Gastrocnemius medialis (tissue), 4 donors: ENCODE results near the gene OR9Q2. TPM values are rescaled to one million over a fixed set of nuclear protein-coding genes. Genes with fewer than 3 reads are reported as not detected.

ENCODE experiments used
- ATAC-seq, 2 donors: fragments of 150-250 bp; one replicate each; pipeline ENCODE4 v1.9.1; 2016
- DNase-seq, 2 donors: peaks; one replicate each; pipeline ENCODE4 v3.0.0-alpha.2; 2019
- H3K27ac ChIP-seq, 4 donors: fragments of 200-600 bp; sonication (generic); 1 replicate in 1 of 4; 2 replicates in 3 of 4; pipeline ENCODE4 v1.5.1; 2016 to 2018; ENCODE audit warnings: mild to moderate bottlenecking in 2 of 4, moderate library complexity in 1 of 4
- H3K27me3 ChIP-seq, 3 donors: fragments of 200-600 bp; sonication (generic) in 2 of 3; 1 replicate in 1 of 3; 2 replicates in 2 of 3; pipeline versions ENCODE4 v1.5.1 to v1.6.0; 2016 to 2019; ENCODE audit warnings: mild to moderate bottlenecking in 1 of 3, moderate library complexity in 1 of 3
- H3K36me3 ChIP-seq, 2 donors: fragments of 200-600 bp; sonication (generic) in 1 of 2; one replicate each; pipeline ENCODE4 v1.5.1; 2017 to 2018
- H3K4me1 ChIP-seq, 2 donors: fragments of 200-600 bp; sonication (generic) in 1 of 2; one replicate each; pipeline ENCODE4 v1.5.1; 2016 to 2017; ENCODE audit warnings: mild to moderate bottlenecking in 2 of 2
- H3K4me3 ChIP-seq, 4 donors: fragments of 200-600 bp; sonication (generic) in 3 of 4; 1 replicate in 1 of 4; 2 replicates in 3 of 4; pipeline ENCODE4 v1.5.1; 2016 to 2019; ENCODE audit warnings: mild to moderate bottlenecking in 2 of 4
- H3K9me3 ChIP-seq, 3 donors: fragments of 200-600 bp; sonication (generic) in 2 of 3; 1 replicate in 1 of 3; 2 replicates in 2 of 3; pipeline ENCODE4 v1.5.1; 2016 to 2019
- POLR2A ChIP-seq, 2 donors: fragments of 450-650 bp; IDR thresholded peaks; one replicate each; pipeline ENCODE4 v1.6.1; 2017; ENCODE audit warnings: antibody characterized with exemption in 2 of 2, mild to moderate bottlenecking in 2 of 2, moderate library complexity in 2 of 2
- in situ Hi-C, 4 donors: fragments of 200-750 bp; cut with MboI; loops; one replicate each; pipeline versions ENCODE4 v1.15.0 to v1.8.0; 2017; ENCODE audit warnings: low sequenced_read_pairs in 4 of 4
- intact Hi-C: fragments of 100-400 bp; cut with DNase I; formaldehyde crosslinking; loops from one replicate; pipeline ENCODE4 v1.15.1; 2023; ENCODE audit warnings: low total_unique reads
- total RNA-seq, 4 donors: library from RNA; depleted of rRNA; stranded (reverse); fragments of >200 nt; gene quantifications; one replicate each; pipeline versions ENCODE4 v1.1.0 to v1.2.3, GENCODE V29; 2016
- TF ChIP-seq, protein P1 (sequence below), 5 experiments: fragments of 450-650 bp in 3 of 5; fragments of 200-600 bp in 2 of 5; sonication (generic) in 2 of 5; IDR thresholded peaks in 4 of 5; conservative IDR thresholded peaks in 1 of 5; 1 replicate in 4 of 5; 2 replicates in 1 of 5; pipeline ENCODE4 v1.5.1; 2016 to 2019; ENCODE audit warnings: antibody characterized with exemption in 5 of 5, mild to moderate bottlenecking in 3 of 5, moderate library complexity in 3 of 5

Gene OR9Q2
- total RNA-seq, 4 donors from 2014 or later, result not detected

GRCh38 chr11:58165504-58166106 is 23.3 kb upstream of the OR9Q2 start:
- DNase-seq (no peak), ATAC-seq (no peak)
- intact Hi-C loops, result no loop called here
- TF ChIP-seq, protein P1, sequence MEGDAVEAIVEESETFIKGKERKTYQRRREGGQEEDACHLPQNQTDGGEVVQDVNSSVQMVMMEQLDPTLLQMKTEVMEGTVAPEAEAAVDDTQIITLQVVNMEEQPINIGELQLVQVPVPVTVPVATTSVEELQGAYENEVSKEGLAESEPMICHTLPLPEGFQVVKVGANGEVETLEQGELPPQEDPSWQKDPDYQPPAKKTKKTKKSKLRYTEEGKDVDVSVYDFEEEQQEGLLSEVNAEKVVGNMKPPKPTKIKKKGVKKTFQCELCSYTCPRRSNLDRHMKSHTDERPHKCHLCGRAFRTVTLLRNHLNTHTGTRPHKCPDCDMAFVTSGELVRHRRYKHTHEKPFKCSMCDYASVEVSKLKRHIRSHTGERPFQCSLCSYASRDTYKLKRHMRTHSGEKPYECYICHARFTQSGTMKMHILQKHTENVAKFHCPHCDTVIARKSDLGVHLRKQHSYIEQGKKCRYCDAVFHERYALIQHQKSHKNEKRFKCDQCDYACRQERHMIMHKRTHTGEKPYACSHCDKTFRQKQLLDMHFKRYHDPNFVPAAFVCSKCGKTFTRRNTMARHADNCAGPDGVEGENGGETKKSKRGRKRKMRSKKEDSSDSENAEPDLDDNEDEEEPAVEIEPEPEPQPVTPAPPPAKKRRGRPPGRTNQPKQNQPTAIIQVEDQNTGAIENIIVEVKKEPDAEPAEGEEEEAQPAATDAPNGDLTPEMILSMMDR (IDR thresholded peaks at IDR 0.05 in 4 of 5, conservative IDR thresholded peaks at IDR 0.05 in 1 of 5), result no peak
- Histone ChIP-seq H3K27ac (no peak overlapping the region), H3K4me1 (no peaks in the 10 kb centered on the region), H3K36me3 (no peaks in the 10 kb centered on the region), H3K9me3 (no peaks in the 10 kb centered on the region), H3K27me3 (no peaks in the 10 kb centered on the region), H3K4me3 (no peak overlapping the region)
- in situ Hi-C loops, result no loop called here

DNA sequence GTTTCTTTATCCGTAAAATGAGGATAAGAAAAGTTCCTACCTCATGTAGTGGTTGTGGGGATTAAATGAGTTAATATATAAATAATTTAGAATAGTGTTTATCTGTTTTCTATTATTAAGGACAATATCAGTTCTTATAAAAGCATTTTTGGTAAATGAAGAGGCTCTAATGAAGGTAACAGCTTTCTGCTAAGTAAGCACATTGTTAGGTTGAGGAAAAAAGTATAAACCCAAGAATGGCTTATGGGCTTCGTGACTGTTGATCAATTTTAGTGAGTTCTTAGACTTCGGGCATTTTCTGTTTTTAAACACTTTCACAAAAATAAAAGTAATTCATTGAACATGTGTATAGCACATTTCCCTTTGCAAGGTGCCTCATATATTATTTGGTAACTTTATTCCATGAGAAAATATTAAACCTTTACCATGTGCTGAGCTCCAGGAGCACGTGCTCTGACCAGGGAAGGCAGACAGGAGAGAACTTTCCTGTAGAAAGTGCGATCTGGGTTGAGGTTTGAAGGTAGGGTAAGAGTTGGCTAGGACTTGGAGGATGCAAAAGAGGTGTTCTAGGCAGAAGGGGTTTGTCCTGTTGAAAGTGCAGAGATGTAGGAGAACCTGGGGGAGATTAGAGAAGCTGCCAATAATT is 11.3 kb upstream of the OR9Q2 start:
- Histone ChIP-seq H3K27ac (no peak overlapping the region), H3K4me3 (no peak overlapping the region), H3K27me3 (no peaks in the 10 kb centered on the region), H3K4me1 (no peaks in the 10 kb centered on the region), H3K36me3 (no peaks in the 10 kb centered on the region), H3K9me3 (no peaks in the 10 kb centered on the region)
- DNase-seq, result no peak
- in situ Hi-C loops (no loop called here), intact Hi-C loops (no loop called here)
- TF ChIP-seq, protein P1 (IDR thresholded peaks at IDR 0.05 in 4 of 5, conservative IDR thresholded peaks at IDR 0.05 in 1 of 5), result no peak
- TF ChIP-seq POLR2A (IDR thresholded peaks at IDR 0.05), result no peak
- no peak for ATAC-seq

- H3K4me1 ChIP-seq, result no peaks in the 10 kb centered on the region
- H3K9me3 ChIP-seq, result no peaks in the 10 kb centered on the region
- in situ Hi-C loops, result no loop called here
- intact Hi-C loops, result no loop called here
- ATAC-seq (no peak), DNase-seq (no peak)
- H3K36me3 ChIP-seq, result no peaks in the 10 kb centered on the region
- H3K27ac ChIP-seq, result no peak overlapping the region
- no peak for TF ChIP-seq POLR2A (IDR thresholded peaks at IDR 0.05)
- TF ChIP-seq, protein P1 (IDR thresholded peaks at IDR 0.05 in 4 of 5, conservative IDR thresholded peaks at IDR 0.05 in 1 of 5), result no peak
- no peak overlapping the region for H3K4me3 ChIP-seq
- no peaks in the 10 kb centered on the region for H3K27me3 ChIP-seq
Measured at GRCh38 chr11:58178444-58178843, 10.4 kb upstream of the OR9Q2 start.

GRCh38 chr11:58179648-58180047 is 9.2 kb upstream of the OR9Q2 start:
- no peak for TF ChIP-seq POLR2A (IDR thresholded peaks at IDR 0.05)
- TF ChIP-seq, protein P1 (IDR thresholded peaks at IDR 0.05 in 4 of 5, conservative IDR thresholded peaks at IDR 0.05 in 1 of 5), result no peak
- ATAC-seq, result no peak
- Histone ChIP-seq H3K27me3 (no peaks in the 10 kb centered on the region), H3K4me1 (no peaks in the 10 kb centered on the region), H3K36me3 (no peaks in the 10 kb centered on the region), H3K4me3 (no peak overlapping the region), H3K9me3 (no peaks in the 10 kb centered on the region), H3K27ac (no peak overlapping the region)
- DNase-seq, result no peak
- in situ Hi-C loops (no loop called here), intact Hi-C loops (no loop called here)
